ENCODE data around the gene NDP. TPM values are rescaled to one million over a fixed set of nuclear protein-coding genes. Genes with fewer than 3 reads are reported as not detected.
"Not testable (repeated sequence)": the region's sequence is repeated elsewhere in the genome, so short reads cannot be mapped to it uniquely, and the experiment has no call there.

NDP gene
- total RNA-seq, 1 donor from 2014 or later = not detected

DNA sequence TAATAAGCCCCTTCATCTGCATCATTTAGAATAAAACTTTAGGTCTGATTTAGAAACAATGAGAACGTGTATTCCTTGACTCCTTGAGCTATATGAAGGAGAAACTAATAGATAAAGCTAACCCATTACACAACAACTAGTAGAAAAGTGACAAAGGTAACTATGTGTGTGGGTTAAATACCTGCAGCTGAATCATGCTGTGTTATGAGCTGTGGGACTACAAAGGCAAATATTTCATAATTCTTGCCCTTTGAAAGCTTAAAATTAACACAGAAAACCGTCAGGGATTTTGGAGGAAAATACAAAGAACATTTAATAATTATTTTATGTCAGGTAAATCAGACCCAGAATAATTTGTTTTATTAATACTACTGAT is 898 bp upstream of the NDP start:
- intact Hi-C loops (cut with DNase I) = no loop called here
- DNase-seq (ENCODE audit: missing footprints) (no peak), ATAC-seq (no peak)

DNA sequence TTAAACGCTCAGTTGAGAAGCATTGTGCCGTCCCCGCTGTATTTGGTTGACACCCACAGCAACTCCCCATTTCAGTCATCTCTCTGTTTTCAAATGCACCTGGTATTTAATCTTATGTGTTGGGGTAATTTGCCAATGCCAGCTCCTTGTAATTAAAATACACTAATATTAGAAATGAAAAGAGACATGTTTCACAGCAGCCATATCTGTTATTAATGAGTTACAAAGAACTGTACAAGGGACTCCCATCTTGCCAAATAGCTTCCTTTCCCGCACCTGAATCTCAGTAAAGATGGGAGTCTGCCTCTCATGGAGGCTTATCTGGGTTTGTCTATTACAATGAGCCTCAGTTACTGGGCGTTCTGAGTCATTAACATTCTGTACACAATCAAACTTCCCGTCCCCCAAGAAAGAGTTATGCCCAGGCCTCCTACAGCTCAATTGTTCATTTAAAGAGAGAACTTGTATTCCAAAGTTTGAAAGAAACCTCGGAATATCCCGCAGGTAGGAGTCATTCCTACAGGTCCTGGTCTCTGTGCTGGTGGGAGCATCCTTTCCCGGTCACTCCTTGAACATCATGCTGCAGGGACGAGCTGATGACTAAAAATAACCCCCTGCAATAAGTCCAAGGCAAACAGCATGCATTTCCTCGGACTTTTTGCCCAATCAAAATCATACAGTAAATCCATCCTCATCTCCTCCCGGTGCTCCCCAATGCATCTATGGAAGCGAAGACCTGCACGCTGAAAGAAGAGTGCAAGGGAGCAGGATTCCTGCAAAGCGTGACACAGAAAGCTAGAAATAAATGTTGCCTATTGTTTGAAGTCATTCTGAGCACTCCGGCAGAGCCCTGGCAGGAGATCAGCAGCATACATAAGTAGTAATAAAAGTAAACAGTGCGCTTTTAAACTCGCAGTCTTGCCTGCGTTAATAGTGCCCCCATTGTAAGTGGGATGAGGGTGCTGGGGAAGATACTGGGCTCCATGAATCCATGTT is 926 bp downstream of the NDP start:
- ATAC-seq = no peak
- no peak for DNase-seq (ENCODE audit: missing footprints)
- intact Hi-C loops (cut with DNase I) = no loop called here

DNA sequence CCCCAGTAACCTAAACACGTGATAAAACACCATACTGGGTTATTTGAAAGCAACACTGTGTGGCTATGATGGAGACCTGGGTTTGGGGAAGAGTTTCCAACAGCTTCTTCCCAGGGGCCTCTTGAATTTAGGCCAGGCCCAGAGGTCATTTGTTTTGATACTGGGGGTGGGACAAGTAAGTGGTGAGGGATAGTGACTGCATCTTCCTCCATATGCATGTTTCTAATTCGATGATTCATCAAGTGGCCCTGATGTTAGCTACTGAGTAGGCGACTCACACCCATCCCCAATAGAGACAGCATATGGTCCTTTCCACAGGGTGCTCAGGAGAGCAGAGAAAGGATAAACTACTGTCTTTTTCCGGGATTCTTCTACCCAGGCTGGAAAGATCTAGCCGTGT is 2.7 kb downstream of the NDP start:
- intact Hi-C loops (cut with DNase I) = no loop called here
- DNase-seq (ENCODE audit: missing footprints) (no peak), ATAC-seq (no peak)

DNA sequence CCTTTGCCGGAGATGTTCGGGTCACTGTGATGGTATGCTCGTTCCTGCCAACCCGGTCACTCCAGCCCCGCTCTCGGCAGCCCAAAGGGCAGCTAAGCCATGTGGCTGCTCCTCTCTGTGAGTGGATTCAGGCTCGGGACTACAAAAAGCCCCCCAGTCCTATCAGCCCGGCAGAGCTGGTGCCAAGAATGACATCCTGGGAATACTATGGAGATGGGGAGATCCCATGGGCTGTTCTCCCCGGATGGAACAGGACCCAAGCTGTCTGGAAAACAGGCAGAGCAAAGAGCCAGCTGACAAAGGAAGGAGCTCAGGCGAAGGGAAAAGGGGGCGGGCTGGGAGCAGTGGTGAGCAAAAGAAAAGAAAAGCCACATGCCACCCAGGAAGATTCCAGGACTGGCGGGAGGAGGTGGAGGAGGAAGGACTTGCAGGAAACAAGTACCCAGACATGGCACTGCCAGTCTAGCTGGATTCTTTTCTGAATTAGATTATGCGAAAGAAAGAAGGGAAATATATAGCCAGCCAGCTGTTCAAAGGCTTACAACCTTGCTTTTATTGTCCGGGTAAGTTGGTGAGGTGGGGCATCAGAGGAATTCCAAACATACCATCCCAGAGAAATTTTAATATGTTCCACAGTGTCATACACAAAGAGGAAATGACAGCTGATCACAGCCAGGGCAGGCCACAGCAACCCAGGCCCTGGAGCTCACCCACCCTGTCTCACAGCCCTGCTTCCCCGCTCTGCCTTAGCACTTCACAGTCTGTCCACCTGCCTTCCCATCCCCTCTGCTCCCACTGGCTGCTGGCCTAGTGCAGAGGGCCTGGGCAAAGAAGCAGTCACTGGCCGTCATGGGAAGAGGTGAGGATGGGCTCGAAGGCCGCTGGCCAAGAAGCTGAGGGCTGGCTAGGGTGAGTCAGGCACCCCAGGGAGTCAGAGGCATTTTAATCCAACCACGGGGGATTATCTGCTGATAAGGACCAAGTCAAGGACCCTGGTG is 3.4 kb downstream of the NDP start:
- ATAC-seq = no peak
- intact Hi-C loops (cut with DNase I) = no loop called here
- DNase-seq (ENCODE audit: missing footprints) = no peak

DNA sequence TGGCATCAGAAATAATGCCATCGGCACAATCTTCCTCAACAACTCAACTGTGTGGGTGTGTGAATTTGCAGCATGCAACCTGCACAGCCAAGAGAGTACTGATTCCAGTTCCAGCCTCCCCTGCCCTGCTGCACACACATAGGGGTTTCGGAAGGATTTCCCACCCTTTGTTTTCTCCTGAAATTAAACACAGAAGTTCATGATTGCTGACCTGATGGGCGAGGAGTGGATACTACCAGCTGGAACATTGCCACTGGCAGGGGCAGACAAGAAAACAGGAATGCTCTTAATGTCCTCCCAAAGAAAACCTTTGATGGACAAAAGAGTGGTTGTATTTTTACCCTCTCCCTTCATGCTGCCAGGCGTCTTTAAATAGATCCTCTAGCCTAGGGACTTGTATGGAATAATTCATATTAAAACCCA is 4.8 kb downstream of the NDP start:
- ATAC-seq (no peak), DNase-seq (ENCODE audit: missing footprints) (no peak)
- intact Hi-C loops (cut with DNase I) = no loop called here

DNA sequence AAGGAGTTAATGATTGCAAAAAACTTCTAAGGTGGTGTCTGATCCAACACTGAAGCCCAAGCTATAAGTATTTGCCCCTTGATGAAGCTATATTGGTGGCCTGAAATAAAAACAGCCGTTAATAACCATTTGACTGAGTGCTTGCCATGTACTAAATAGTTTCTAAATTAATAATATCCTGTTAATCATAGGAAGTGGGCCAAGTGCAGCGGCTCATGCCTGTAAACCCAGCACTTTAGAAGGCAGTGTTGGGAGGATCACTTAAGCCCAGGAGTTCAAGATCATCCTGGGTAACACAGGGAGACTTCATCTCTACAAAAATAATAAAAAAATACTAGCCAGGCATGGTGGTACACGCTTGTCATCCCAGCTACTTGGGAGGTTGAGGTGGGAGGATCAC is 8.3 kb downstream of the NDP start:
- no peak for DNase-seq (ENCODE audit: missing footprints)
- ATAC-seq = no peak
- intact Hi-C loops (cut with DNase I) = no loop called here

DNA sequence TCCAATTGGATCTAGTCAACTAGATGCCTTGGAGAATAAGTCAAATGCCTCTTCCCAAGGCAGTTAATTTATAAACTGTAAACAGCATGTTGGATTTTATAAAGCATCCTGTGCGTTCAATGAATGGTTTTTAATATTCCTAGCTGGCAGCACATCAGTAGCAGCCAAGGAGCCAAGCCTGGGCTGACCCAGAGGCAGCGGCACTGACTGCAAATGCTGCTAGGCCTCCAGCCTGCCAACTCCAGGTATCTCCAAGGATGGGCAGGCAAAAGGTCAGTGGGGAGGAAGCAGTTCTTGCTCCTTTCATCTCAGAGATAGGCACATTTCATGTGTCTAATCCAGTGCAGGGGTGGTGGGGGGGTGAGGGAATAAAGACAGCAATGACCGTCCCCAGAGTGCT is 9.5 kb downstream of the NDP start:
- intact Hi-C loops (cut with DNase I) = no loop called here
- no peak for ATAC-seq
- no peak for DNase-seq (ENCODE audit: missing footprints)

DNA sequence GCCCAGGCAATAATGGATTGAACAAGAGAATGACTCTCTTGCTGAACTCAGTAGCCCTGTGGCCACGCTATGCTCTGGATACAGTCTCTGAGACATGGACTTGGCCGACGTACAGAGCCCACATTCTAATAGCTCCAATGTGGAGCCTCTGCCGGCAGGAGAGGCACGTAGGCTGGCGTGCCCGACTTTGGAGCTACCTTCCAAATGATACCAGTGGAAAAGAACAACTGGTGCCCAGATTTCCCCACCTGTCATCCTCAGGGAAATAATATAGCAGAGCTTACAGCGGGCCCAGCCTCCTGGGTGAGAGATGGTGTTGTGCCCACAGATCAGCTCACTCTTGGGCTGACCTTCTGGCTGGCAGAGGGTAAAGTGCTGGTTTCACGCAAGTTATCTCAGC is 10.6 kb downstream of the NDP start:
- DNase-seq (ENCODE audit: missing footprints) = no peak
- ATAC-seq = peak; percentile 26
- intact Hi-C loops (cut with DNase I) = no loop called here

DNA sequence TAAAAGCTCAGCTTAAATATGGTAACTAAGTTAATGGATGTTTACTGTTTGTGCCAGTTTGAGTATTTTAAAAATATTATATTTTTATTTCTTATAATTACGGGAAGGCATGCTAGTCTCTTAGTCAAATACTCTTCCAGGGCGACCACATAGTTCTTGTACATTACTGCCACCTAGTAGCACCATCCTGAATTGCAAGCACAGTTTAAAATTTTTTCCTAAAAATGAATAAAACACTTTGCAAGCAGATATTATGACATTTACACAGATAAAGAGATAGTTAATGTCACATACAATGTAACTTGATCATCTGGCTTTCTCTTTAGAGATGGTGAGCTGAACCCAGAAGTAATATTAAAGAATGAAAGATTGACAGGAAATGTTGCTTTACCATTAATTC is 11.5 kb downstream of the NDP start:
- ATAC-seq (no peak), DNase-seq (ENCODE audit: missing footprints) (no peak)
- intact Hi-C loops (cut with DNase I) = no loop called here

DNA sequence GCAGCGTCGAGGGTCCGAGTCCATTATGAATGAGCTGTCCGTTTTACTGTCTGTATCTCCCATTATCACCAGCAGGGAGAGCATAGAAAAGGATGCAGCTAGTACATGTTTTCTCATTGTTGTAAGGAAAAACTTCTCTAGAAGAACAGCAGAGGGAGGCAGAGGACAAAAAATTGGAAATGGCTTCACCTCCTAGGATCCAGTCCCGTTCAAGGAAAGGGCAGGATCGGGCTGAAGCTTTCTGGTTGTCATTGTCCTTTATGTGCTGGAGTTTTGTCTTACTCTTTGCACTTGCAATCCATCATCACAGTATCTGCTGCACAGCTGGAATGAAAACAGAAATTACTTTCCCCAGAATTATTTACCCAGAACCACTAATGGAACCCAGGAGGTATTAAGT is 14.7 kb downstream of the NDP start:
- DNase-seq (ENCODE audit: missing footprints) (no peak), ATAC-seq (peak; percentile 44)
- intact Hi-C loops (cut with DNase I) = loop anchor here (5.0 to 10.0 kb wide), 2 partner anchors 284 to 406 kb away; no protein-coding TSS in a partner anchor

DNA sequence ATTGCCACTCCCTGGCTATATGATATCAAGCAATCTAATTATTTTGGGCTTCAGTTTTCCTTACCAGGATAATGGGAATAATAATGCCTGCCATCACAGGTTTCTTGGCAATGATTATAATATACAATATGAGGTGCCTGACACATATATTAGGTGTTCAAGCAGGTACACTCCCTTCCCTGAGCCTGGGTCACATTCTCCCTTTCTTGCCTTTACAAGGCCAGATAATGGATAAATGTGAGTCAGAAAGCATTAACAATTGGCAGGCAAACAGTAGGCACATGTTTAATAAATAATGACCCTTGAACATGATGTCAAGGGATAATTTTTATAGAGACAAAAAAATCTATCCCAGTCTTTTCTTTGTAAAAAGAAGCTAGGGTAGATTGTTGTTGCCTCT is 17.2 kb downstream of the NDP start:
- intact Hi-C loops (cut with DNase I) = loop anchor here (5.0 to 10.0 kb wide), 2 partner anchors 286 to 409 kb away; no protein-coding TSS in a partner anchor

DNA sequence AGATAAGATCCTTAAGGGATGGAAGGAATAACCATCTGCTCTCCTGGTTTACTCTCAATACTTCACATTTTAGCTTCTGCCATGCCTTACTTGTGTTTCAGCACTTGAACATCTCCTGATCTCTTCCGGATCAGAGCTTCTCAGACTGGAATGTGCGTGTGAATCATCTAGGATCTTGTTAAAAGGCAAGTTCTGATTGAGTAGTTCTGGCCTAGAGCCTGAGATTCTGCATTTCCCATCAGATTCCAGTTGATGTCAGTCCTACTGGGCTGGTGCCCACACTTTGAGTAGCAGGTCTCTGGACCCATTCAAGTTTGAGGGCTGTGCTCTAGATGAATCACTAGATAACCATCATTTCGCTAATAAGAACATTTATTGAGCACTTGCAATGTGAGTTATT is 20.0 kb downstream of the NDP start:
- DNase-seq (ENCODE audit: missing footprints) = no peak
- no peak for ATAC-seq
- intact Hi-C loops (cut with DNase I) = loop anchor here (10.0 kb wide), 1 partner anchor 412 kb away; no protein-coding TSS in a partner anchor

More for the DNA sequence above, 17.2 kb downstream of the NDP start:
- DNase-seq (ENCODE audit: missing footprints) = no peak
- ATAC-seq = no peak

DNA sequence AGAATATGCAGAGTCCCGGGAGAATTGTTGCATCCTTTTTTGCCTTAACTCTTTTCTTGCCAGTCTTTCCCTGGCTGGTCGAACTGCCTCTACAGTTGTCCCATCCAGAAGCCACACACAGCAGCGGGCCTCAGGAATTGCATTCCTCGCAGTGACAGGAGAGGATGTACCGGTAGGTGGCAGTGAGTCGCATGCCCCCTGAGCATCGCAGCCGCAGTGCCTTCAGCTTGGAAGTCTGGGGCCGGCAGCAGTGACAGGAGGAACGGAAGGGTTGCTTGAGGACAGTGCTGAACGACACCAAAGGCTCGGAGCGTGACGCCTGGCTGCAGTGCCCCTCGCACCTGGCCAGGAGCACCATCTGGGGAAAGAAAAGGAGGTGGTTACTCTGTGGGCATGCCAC is 23.5 kb downstream of the NDP start:
- DNase-seq (ENCODE audit: missing footprints) = no peak
- no peak for ATAC-seq
- intact Hi-C loops (cut with DNase I) = loop anchor here (10.0 kb wide), 1 partner anchor 415 kb away; no protein-coding TSS in a partner anchor

DNA sequence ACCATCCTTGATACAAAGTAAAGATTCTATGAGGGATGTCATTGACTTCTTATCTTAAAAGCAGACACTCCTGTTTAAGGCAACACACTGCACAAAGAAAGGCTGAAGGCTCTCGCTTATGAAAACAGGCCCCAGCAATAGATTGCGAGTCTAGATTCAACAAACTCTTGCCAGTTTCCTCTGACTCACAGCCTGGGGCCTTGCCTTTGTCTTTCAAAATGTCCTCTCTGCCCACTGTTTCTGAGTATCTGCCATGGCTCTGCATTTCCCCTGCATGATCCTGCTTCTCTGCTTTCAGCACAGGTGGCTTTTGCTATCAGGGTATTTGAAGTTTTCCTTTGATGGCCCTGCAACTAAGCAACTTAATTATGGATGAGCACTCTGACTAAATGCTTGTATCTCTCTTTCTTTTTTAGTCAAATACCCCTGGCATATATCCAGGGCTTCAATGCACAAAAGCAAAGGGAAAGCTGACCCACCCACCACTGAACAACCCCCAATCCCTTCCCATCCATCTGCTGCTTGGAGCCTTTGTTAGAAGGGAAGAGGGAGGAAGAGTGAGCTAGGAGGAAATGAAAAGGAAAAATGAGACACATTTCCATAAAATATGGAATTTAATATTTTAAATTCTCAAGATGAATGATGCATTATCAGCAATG is 32.2 kb downstream of the NDP start:
- intact Hi-C loops (cut with DNase I) = no loop called here
- ATAC-seq (no peak), DNase-seq (ENCODE audit: missing footprints) (no peak)

DNA sequence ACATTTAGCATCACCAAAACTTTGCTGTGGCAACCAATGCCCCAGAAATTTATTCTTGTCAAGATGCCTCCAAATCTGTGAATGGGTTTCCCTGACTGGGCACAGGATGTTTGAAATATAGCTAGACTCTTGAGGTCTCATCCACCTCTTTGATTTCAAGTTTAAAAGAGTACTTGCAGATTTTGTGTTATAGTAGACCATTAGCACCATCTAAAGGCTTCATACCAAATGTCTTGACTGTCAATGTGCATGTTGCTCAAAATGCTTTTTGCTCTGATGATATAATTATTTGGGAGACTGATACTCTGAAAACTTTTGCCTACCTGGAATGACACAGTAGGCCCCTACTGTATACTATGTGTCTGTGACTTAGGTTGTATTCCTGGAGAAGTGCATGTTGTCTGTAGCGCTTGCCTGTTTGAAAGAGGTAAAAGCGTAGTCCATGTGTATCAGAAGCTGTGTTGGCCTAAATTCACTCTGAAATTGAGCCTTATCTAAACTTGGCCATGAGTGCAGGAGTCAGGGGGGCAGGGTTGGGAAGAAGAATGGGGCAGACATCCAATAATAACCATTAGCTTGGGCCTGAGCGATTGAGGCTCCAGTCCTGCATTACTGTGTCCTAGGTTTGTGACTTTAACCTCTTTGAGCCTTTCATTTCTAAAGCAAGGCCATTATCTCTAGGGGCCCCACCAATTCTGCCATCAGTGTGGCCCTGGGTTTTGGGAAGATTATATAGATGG is 33.8 kb downstream of the NDP start:
- intact Hi-C loops (cut with DNase I) = loop anchor here (1.0 kb wide), 1 partner anchor 103 kb away; no protein-coding TSS in a partner anchor
- no peak for ATAC-seq

DNA sequence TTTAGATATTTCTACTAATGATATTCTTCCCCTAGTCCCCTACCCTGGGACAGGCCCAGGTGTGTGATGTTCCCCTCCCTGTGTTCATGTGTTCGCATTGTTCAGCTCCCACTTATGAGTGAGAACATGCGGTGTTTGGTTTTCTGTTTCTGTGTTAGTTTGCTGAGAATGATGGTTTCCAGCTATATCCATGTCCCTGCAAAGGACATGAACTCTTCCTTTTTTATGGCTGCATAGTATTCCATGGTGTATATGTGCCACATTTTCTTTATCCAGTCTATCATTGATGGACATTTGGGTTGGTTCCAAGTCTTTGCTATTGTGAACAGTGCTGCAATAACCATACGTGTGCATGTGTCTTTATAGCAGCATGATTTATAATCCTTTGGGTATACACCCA is 51.2 kb downstream of the NDP start:
- DNase-seq (ENCODE audit: missing footprints); ATAC-seq; intact Hi-C loops (cut with DNase I): not testable (repeated sequence)

More for the DNA sequence above, 33.8 kb downstream of the NDP start:
- no peak for DNase-seq (ENCODE audit: missing footprints)

DNA sequence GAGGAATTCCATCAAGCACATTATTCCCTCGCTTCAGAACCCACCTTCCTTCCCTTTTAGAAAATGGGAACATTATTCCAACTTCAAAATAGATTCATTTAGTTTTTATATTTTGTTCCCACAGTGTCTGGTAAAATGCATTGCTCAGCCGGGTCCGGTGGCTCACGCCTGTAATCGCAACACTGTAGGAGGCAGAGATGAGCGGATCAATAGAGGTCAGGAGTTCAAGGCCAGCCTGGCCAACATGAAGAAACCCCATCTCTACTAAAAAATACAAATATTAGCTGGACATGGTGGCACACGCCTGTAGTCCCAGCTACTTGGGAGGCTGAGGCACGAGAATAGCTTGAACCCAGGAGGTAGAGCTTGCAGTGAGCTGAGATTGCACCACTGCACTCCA is 62.4 kb downstream of the NDP start:
- DNase-seq (ENCODE audit: missing footprints); intact Hi-C loops (cut with DNase I); ATAC-seq: not testable (repeated sequence)

DNA sequence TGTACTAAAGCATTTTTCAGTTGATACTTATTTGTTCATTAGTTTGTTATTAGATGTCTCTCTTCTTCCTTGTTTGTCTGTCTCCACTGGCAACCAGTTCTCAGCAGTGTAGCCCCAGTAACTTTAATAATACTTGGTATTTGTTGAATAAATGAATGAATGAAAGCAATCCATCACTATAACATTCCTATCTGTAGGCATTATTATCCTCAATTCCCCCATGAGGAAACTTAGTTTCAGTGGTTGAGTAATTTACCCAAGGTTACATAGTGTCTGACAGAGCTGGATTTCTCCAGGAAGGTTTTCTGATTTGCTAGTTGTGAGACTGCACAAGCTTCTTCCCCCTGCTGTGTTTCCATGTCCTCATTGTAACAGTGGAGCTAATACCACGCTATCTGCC is 63.2 kb downstream of the NDP start:
- DNase-seq (ENCODE audit: missing footprints) (no peak), ATAC-seq (no peak)
- intact Hi-C loops (cut with DNase I) = no loop called here
